Endodermal cell (in vitro differentiated cells): ENCODE data around the gene RANBP2. TPM values are rescaled to one million over a fixed set of nuclear protein-coding genes. Genes with fewer than 3 reads are reported as not detected.

Experiments used
- DNase-seq: peaks from one replicate; pipeline ENCODE4 v3.0.0-alpha.2; 2017
- H3K27ac ChIP-seq: 2 replicates; pipeline ENCODE4 v1.5.1; 2013; ENCODE audit warnings: mild to moderate bottlenecking, low read depth, low read length, moderate library complexity
- H3K27me3 ChIP-seq: 2 replicates; pipeline ENCODE4 v1.6.1; 2013; ENCODE audit warnings: mild to moderate bottlenecking, low read length, moderate library complexity; ENCODE audit not compliant: insufficient read depth, control insufficient read depth, poor library complexity, severe bottlenecking
- H3K36me3 ChIP-seq: 2 replicates; pipeline ENCODE4 v1.7.0; 2013; ENCODE audit warnings: mild to moderate bottlenecking, low read length, moderate library complexity; ENCODE audit not compliant: control insufficient read depth, insufficient read depth
- H3K4me1 ChIP-seq: one replicate; pipeline ENCODE4 v1.7.0; 2013; ENCODE audit warnings: low read length; ENCODE audit not compliant: control insufficient read depth, insufficient read depth
- H3K4me3 ChIP-seq: 2 replicates; pipeline ENCODE4 v1.5.1; 2013; ENCODE audit warnings: mild to moderate bottlenecking, low read length, moderate library complexity
- H3K9ac ChIP-seq: 2 replicates; pipeline ENCODE4 v1.6.1; 2013; ENCODE audit warnings: mild to moderate bottlenecking, low read length, moderate library complexity; ENCODE audit not compliant: poor library complexity, severe bottlenecking; ENCODE audit errors: extremely low read depth
- H3K9me3 ChIP-seq: 2 replicates; pipeline ENCODE4 v1.6.1; 2013; ENCODE audit warnings: mild to moderate bottlenecking, low read length, moderate library complexity; ENCODE audit not compliant: control insufficient read depth
- H3K27ac Mint-ChIP-seq: 2 replicates; pipeline ENCODE4 v1.8.0; 2020; ENCODE audit warnings: mixed read lengths
- H3K27me3 Mint-ChIP-seq: 2 replicates; pipeline ENCODE4 v1.8.0; 2021; ENCODE audit warnings: mild to moderate bottlenecking, mixed read lengths; ENCODE audit not compliant: insufficient read depth
- H3K36me3 Mint-ChIP-seq: 2 replicates; pipeline ENCODE4 v1.8.0; 2020; ENCODE audit warnings: low read depth, mixed read lengths
- H3K4me1 Mint-ChIP-seq: 2 replicates; pipeline ENCODE4 v1.8.0; 2020; ENCODE audit warnings: mixed read lengths
- H3K4me3 Mint-ChIP-seq: 2 replicates; pipeline ENCODE4 v1.8.0; 2020; ENCODE audit warnings: mild to moderate bottlenecking, moderate library complexity, mixed read lengths
- H3K9me3 Mint-ChIP-seq: 2 replicates; pipeline ENCODE4 v1.8.0; 2020; ENCODE audit warnings: mild to moderate bottlenecking, mixed read lengths
- CTCF ChIP-seq: fragments of 200-600 bp; sonication (generic); conservative IDR thresholded peaks from 2 replicates; pipeline ENCODE4 v1.5.0; 2021; ENCODE audit warnings: antibody characterized with exemption, mild to moderate bottlenecking
- WGBS, 2 experiments: methylation state at CpG; one replicate each; pipeline versions ENCODE4 v1.1.5 to v1.1.7; 2013; ENCODE audit warnings: missing lambda C conversion rate in 2 of 2, mixed read lengths in 1 of 2; ENCODE audit not compliant: insufficient coverage in 1 of 2, insufficient read length in 1 of 2; 5-methylcytosine and 5-hydroxymethylcytosine counted together
- total RNA-seq, 2 donors: library from RNA; stranded (reverse); fragmentation: NEBNext Ultra II Directional in 1 of 2; extraction: Animal tissue kit (Norgen Biotek cat#: 25700) in 1 of 2; gene quantifications; 2 replicates in 1 of 2; 3 replicates in 1 of 2; pipeline ENCODE4 v1.2.1, GENCODE V29; 2021

Gene RANBP2
- total RNA-seq, 2 donors from 2014 or later, result 90.6 to 92.7 TPM

GRCh38 chr2:108810993-108811957, 92.0 kb downstream of the RANBP2 start:
- no peaks in the 10 kb centered on the region for H3K27me3 Mint-ChIP-seq
- H3K36me3 Mint-ChIP-seq, result peaks cover 76% of the 10 kb centered on the region
- H3K4me1 ChIP-seq, result no peaks in the 10 kb centered on the region
- H3K27me3 ChIP-seq, result no peaks in the 10 kb centered on the region
- no peak overlapping the region for H3K27ac Mint-ChIP-seq
- H3K9me3 ChIP-seq, result peaks cover 35% of the 10 kb centered on the region
- 94 to 96% methylated on average over 4 of the region's 4 CpGs for WGBS, 2 experiments
- DNase-seq, result no peak
- peaks cover 27% of the 10 kb centered on the region for H3K9me3 Mint-ChIP-seq
- H3K9ac ChIP-seq, result no peak overlapping the region
- H3K36me3 ChIP-seq, result peaks cover 71% of the 10 kb centered on the region
- no peak for TF ChIP-seq CTCF
- no peak overlapping the region for H3K4me3 ChIP-seq
- H3K4me1 Mint-ChIP-seq, result no peaks in the 10 kb centered on the region
- no peak overlapping the region for H3K27ac ChIP-seq
- H3K4me3 Mint-ChIP-seq, result no peak overlapping the region

- H3K4me3 Mint-ChIP-seq, result no peak overlapping the region
- peaks cover 19% of the 10 kb centered on the region for H3K9me3 ChIP-seq
- no peak overlapping the region for H3K4me3 ChIP-seq
- WGBS, 2 experiments, result 91% methylated on average over 1 of the region's 1 CpG; no CpG with 5 or more reads in 1 of the 2 experiments
- DNase-seq, result no peak
- no peaks in the 10 kb centered on the region for H3K27me3 ChIP-seq
- no peak for TF ChIP-seq CTCF
- no peak overlapping the region for H3K27ac ChIP-seq
- H3K27ac Mint-ChIP-seq, result no peak overlapping the region
- peaks cover 72% of the 10 kb centered on the region for H3K36me3 Mint-ChIP-seq
- H3K4me1 Mint-ChIP-seq, result no peaks in the 10 kb centered on the region
- no peaks in the 10 kb centered on the region for H3K4me1 ChIP-seq
- H3K36me3 ChIP-seq, result peaks cover 67% of the 10 kb centered on the region
- no peaks in the 10 kb centered on the region for H3K27me3 Mint-ChIP-seq
- H3K9ac ChIP-seq, result no peak overlapping the region
- peaks cover 18% of the 10 kb centered on the region for H3K9me3 Mint-ChIP-seq
These were observed 94.5 kb downstream of the RANBP2 start for GRCh38 chr2:108813732-108814131.

- 82% methylated on average over 2 of the region's 2 CpGs; no CpG with 5 or more reads in 1 of the 2 experiments for WGBS, 2 experiments
- H3K9ac ChIP-seq, result no peak overlapping the region
- no peaks in the 10 kb centered on the region for H3K4me1 Mint-ChIP-seq
- no peaks in the 10 kb centered on the region for H3K27me3 ChIP-seq
- H3K4me1 ChIP-seq, result no peaks in the 10 kb centered on the region
- H3K4me3 ChIP-seq, result no peak overlapping the region
- H3K27ac Mint-ChIP-seq, result no peak overlapping the region
- no peak overlapping the region for H3K4me3 Mint-ChIP-seq
- H3K27me3 Mint-ChIP-seq, result no peaks in the 10 kb centered on the region
- H3K36me3 Mint-ChIP-seq, result peaks cover 62% of the 10 kb centered on the region
- TF ChIP-seq CTCF, result no peak
- peaks cover 8% of the 10 kb centered on the region for H3K9me3 Mint-ChIP-seq
- H3K27ac ChIP-seq, result no peak overlapping the region
- DNase-seq, result no peak
- H3K9me3 ChIP-seq, result peaks cover 17% of the 10 kb centered on the region
- H3K36me3 ChIP-seq, result peaks cover 66% of the 10 kb centered on the region
These were observed 101.2 kb downstream of the RANBP2 start for GRCh38 chr2:108820482-108820881.
